Fibroblast of lung (primary cell): ENCODE results near the gene ISYNA1. TPM values are rescaled to one million over a fixed set of nuclear protein-coding genes. Genes with fewer than 3 reads are reported as not detected.
A peak's percentile ranks its signal among the peaks of the same experiment; 100 is the strongest.
"Not testable (repeated sequence)": the region's sequence is repeated elsewhere in the genome, so short reads cannot be mapped to it uniquely, and the experiment has no call there.

ENCODE experiments used
- DNase-seq, 2 donors: peaks; one replicate each; pipeline versions ENCODE4 v3.0.0 to v3.0.0-alpha.2; 2010; ENCODE audit warnings: low read depth in 2 of 2
- H2AFZ ChIP-seq: 2 replicates; pipeline ENCODE4 v1.5.1; 2012; ENCODE audit warnings: low read length, control low read depth, inconsistent platforms
- H3K27ac ChIP-seq: 2 replicates; pipeline ENCODE4 v1.5.1; 2011; ENCODE audit warnings: low read length, control low read depth; ENCODE audit not compliant: insufficient read depth
- H3K27me3 ChIP-seq: 2 replicates; pipeline ENCODE4 v1.5.1; 2011; ENCODE audit warnings: mild to moderate bottlenecking, low read length; ENCODE audit not compliant: control insufficient read depth, insufficient read depth
- H3K36me3 ChIP-seq: 2 replicates; pipeline ENCODE4 v1.5.1; 2011; ENCODE audit warnings: low read length; ENCODE audit not compliant: control insufficient read depth, insufficient read depth
- H3K4me1 ChIP-seq: 2 replicates; pipeline ENCODE4 v1.5.1; 2011; ENCODE audit warnings: low read length; ENCODE audit not compliant: control insufficient read depth, insufficient read depth; ENCODE audit errors: extremely low read depth
- H3K4me2 ChIP-seq: 2 replicates; pipeline ENCODE4 v1.5.1; 2011; ENCODE audit warnings: low read length, control low read depth; ENCODE audit not compliant: insufficient read depth; ENCODE audit errors: extremely low read depth
- H3K4me3 ChIP-seq, 4 experiments: fragments of 200-600 bp in 1 of 4; sonication (generic) in 1 of 4; replicated peaks in 1 of 4; 2 replicates each; pipeline ENCODE4 v1.5.1; 2011 to 2016; ENCODE audit warnings: low read length in 4 of 4, low read depth in 3 of 4, mild to moderate bottlenecking in 3 of 4, control low read depth in 2 of 4, inconsistent platforms in 1 of 4, mixed read lengths in 1 of 4; ENCODE audit not compliant: insufficient read depth in 1 of 4; ENCODE audit errors: control extremely low read depth in 1 of 4
- H3K79me2 ChIP-seq: 2 replicates; pipeline ENCODE4 v1.5.1; 2012; ENCODE audit warnings: mild to moderate bottlenecking, low read length, inconsistent platforms; ENCODE audit not compliant: control insufficient read depth, insufficient read depth
- H3K9ac ChIP-seq: 2 replicates; pipeline ENCODE4 v1.5.1; 2011; ENCODE audit warnings: mild to moderate bottlenecking, low read length, control low read depth; ENCODE audit not compliant: insufficient read depth
- H3K9me3 ChIP-seq: 2 replicates; pipeline ENCODE4 v1.5.1; 2012; ENCODE audit warnings: low read depth, low read length; ENCODE audit not compliant: control insufficient read depth, insufficient read depth
- H4K20me1 ChIP-seq: 2 replicates; pipeline ENCODE4 v1.5.1; 2011; ENCODE audit warnings: low read length; ENCODE audit not compliant: control insufficient read depth, insufficient read depth; ENCODE audit errors: extremely low read depth
- CTCF ChIP-seq, 2 donors: IDR thresholded peaks in 1 of 2; conservative IDR thresholded peaks in 1 of 2; 1 replicate in 1 of 2; 2 replicates in 1 of 2; pipeline ENCODE4 v1.5.1; 2011 to 2012; ENCODE audit warnings: low read length in 2 of 2, control low read depth in 1 of 2, inconsistent platforms in 1 of 2, low read depth in 1 of 2, mild to moderate bottlenecking in 1 of 2
- EZH2 ChIP-seq: IDR thresholded peaks from 2 replicates; pipeline ENCODE4 v1.5.1; 2012; ENCODE audit warnings: low read length, control low read depth, mild to moderate bottlenecking; ENCODE audit errors: missing control alignments
- polyA plus RNA-seq, 2 donors: library from polyadenylated mRNA; depleted of rRNA in 1 of 2; stranded (reverse) in 1 of 2; unstranded in 1 of 2; fragments of >200 nt; gene quantifications; 2 replicates each; pipeline ENCODE4 v1.2.1, GENCODE V29; 2011 to 2012; ENCODE audit warnings: missing spikeins in 1 of 2
- total RNA-seq: library from RNA; depleted of rRNA; stranded (reverse); fragments of >200 nt; gene quantifications from 2 replicates; pipeline ENCODE4 v1.2.1, GENCODE V29; 2014

ISYNA1 gene
- total and polyA plus RNA-seq, 2 donors (not counting 1 experiment from before 2014, with no cell fraction given) = 10.3 to 25.6 TPM

DNA sequence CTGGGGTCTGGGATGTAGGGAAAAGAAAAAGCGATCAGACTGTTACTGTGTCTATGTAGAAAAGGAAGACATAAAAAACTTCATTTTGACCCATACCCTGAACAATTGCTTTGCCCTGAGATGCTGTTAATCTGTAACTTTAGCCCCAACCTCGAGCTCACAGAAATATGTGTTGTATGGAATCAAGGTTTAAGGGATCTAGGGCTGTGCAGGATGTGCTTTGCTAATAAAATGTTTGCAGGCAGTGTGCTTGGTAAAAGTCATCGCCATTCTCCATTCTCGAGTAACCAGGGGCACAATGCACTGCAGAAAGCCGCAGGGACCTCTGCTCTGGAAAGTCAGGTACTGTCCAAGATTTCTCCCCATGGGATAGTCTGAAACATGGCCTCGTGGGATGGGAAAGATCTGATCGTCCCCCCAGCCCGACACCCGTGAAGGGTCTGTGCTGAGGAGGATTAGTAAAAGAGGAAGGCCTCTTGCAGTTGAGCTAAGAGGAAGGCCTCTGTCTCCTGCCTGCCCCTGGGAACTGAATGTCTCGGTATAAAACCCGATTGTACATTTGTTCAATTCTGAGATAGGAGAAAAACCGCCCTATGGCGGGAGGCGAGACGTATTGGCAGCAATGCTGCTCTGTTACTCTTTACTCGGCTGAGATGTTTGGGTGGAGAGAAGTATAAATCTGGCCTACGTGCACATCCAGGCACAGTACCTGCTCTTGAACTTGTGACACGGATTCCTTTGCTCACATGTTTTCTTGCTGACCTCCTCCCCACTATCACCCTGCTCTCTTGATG is 35.3 kb downstream of the ISYNA1 start:
- H3K79me2 ChIP-seq, H3K9me3 ChIP-seq, H3K9ac ChIP-seq, H4K20me1 ChIP-seq, H3K27me3 ChIP-seq, H3K36me3 ChIP-seq, H3K4me3 ChIP-seq, DNase-seq, H3K4me2 ChIP-seq, H2AFZ ChIP-seq, H3K27ac ChIP-seq: not testable (repeated sequence)
- H3K4me1 ChIP-seq = peaks cover 10% of the 10 kb centered on the region

DNA sequence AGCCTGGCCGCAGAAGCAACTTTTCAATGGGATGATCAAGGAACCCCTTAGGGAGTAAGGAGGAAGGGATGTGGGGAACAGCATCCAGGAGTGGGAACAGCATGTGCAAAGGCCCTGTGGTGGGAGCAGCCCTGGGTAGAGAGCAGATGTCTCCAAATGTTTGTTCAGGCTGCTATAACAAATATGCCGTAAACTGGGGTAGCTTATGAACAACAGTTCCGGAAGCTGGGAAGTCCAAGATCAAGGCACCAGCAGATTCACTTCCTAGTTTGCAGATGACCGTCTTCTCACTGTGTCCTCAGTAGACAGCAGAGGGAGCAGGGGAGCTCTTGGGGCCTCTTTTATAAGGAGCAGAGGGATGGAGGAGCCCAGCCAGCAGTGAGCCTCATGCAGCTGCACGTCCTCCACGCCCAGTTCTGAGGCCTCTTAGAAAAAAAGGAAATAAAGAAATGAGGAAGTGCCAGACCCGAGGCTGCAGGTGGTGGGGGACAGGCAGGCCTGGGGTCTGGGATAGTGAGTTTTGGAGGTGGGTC is 36.3 kb downstream of the ISYNA1 start:
- Histone ChIP-seq H3K4me1 (peaks cover 12% of the 10 kb centered on the region), H3K27me3 (no peaks in the 10 kb centered on the region), H3K9ac (no peak overlapping the region), H3K36me3 (no peaks in the 10 kb centered on the region), H3K27ac (no peak overlapping the region), H2AFZ (no peak overlapping the region), H3K4me3 (no peak overlapping the region), H3K79me2 (no peaks in the 10 kb centered on the region), H3K4me2 (no peak overlapping the region), H4K20me1 (no peaks in the 10 kb centered on the region), H3K9me3 (no peaks in the 10 kb centered on the region)
- TF ChIP-seq CTCF (conservative IDR thresholded peaks at IDR 0.05 in 1 of 2, IDR thresholded peaks at IDR 0.05 in 1 of 2; ENCODE audit: low read depth in 1 of 2, low read length in 2 of 2) (peak; percentile 44 to 67), EZH2 (no peak)
- peak; percentile 49 to 83 for DNase-seq

GRCh38 chr19:18399008-18399407 is 38.9 kb downstream of the ISYNA1 start:
- Histone ChIP-seq H3K9ac (no peak overlapping the region), H3K79me2 (no peaks in the 10 kb centered on the region), H4K20me1 (no peaks in the 10 kb centered on the region), H3K27me3 (no peaks in the 10 kb centered on the region), H3K4me3 (no peak overlapping the region), H2AFZ (no peak overlapping the region), H3K4me2 (peak overlapping the region; percentile 25), H3K9me3 (no peaks in the 10 kb centered on the region), H3K4me1 (peaks cover 12% of the 10 kb centered on the region), H3K36me3 (no peaks in the 10 kb centered on the region), H3K27ac (peak overlapping the region; percentile 13)
- TF ChIP-seq CTCF (conservative IDR thresholded peaks at IDR 0.05 in 1 of 2, IDR thresholded peaks at IDR 0.05 in 1 of 2; ENCODE audit: low read depth in 1 of 2, low read length in 2 of 2) (no peak), EZH2 (no peak)
- peak; percentile 68 to 76 for DNase-seq
